Thoracic aorta (tissue), 2 donors: Measurements from ENCODE around the gene ANKRD12. TPM values are rescaled to one million over a fixed set of nuclear protein-coding genes. Genes with fewer than 3 reads are reported as not detected.

ENCODE experiments used
- ATAC-seq: fragments of 150-250 bp; one replicate; pipeline ENCODE4 v1.8.0; 2017; ENCODE audit warnings: low read depth; ENCODE audit not compliant: insufficient number of reproducible peaks, low FRiP score
- DNase-seq: peaks from one replicate; pipeline ENCODE4 v3.0.0-alpha.2; 2020; ENCODE audit warnings: low spot score
- H3K27ac ChIP-seq, 2 donors: fragments of 200-600 bp; sonication (generic); 1 replicate in 1 of 2; 2 replicates in 1 of 2; pipeline ENCODE4 v1.5.1; 2016; ENCODE audit warnings: mild to moderate bottlenecking in 2 of 2, moderate library complexity in 2 of 2
- H3K27me3 ChIP-seq: fragments of 200-600 bp; sonication (generic); replicated peaks from 2 replicates; pipeline ENCODE4 v1.6.0; 2016; ENCODE audit warnings: mild to moderate bottlenecking; ENCODE audit not compliant: insufficient read depth
- H3K36me3 ChIP-seq: fragments of 200-600 bp; sonication (generic); one replicate; pipeline ENCODE4 v1.5.1; 2016
- H3K4me1 ChIP-seq, 2 donors: fragments of 200-600 bp; sonication (generic); 1 replicate in 1 of 2; 2 replicates in 1 of 2; pipeline versions ENCODE4 v1.5.1 to v1.6.0; 2016; ENCODE audit warnings: low read depth in 2 of 2, mild to moderate bottlenecking in 1 of 2; ENCODE audit not compliant: control insufficient read depth in 1 of 2
- H3K4me3 ChIP-seq: fragments of 200-600 bp; sonication (generic); 2 replicates; pipeline ENCODE4 v1.5.1; 2016; ENCODE audit warnings: mild to moderate bottlenecking
- H3K9me3 ChIP-seq: fragments of 200-600 bp; sonication (generic); 2 replicates; pipeline ENCODE4 v1.5.1; 2016
- CTCF ChIP-seq: fragments of 200-600 bp; sonication (generic); IDR thresholded peaks from one replicate; pipeline ENCODE4 v1.5.1; 2019; ENCODE audit warnings: antibody characterized with exemption
- total RNA-seq, 2 donors: library from RNA; depleted of rRNA; stranded (reverse); fragments of >200 nt; gene quantifications; one replicate each; pipeline versions ENCODE4 v1.1.0 to v1.2.3, GENCODE V29; 2016

ANKRD12 gene
- total RNA-seq, 2 donors from 2014 or later: 35.6 to 70.3 TPM

GRCh38 chr18:9293948-9294347, 157.4 kb downstream of the ANKRD12 start:
- no peak overlapping the region for H3K4me3 ChIP-seq
- H3K27me3 ChIP-seq: no peaks in the 10 kb centered on the region
- no peak for ATAC-seq
- H3K4me1 ChIP-seq: no peaks in the 10 kb centered on the region
- H3K36me3 ChIP-seq: no peaks in the 10 kb centered on the region
- H3K27ac ChIP-seq: no peak overlapping the region
- TF ChIP-seq CTCF: no peak
- H3K9me3 ChIP-seq: peaks cover 9% of the 10 kb centered on the region
- DNase-seq: no peak

GRCh38 chr18:9296233-9297006, 159.8 kb downstream of the ANKRD12 start:
- no peaks in the 10 kb centered on the region for H3K36me3 ChIP-seq
- H3K27me3 ChIP-seq: no peaks in the 10 kb centered on the region
- DNase-seq: no peak
- H3K4me1 ChIP-seq: no peaks in the 10 kb centered on the region
- no peak for ATAC-seq
- H3K27ac ChIP-seq: no peak overlapping the region
- H3K9me3 ChIP-seq: peaks cover 9% of the 10 kb centered on the region
- no peak for TF ChIP-seq CTCF
- H3K4me3 ChIP-seq: no peak overlapping the region

GRCh38 chr18:9297007-9297393, 160.4 kb downstream of the ANKRD12 start:
- no peak for DNase-seq
- Histone ChIP-seq H3K4me1 (no peaks in the 10 kb centered on the region), H3K27ac (no peak overlapping the region), H3K36me3 (no peaks in the 10 kb centered on the region), H3K9me3 (peaks cover 9% of the 10 kb centered on the region), H3K4me3 (no peak overlapping the region), H3K27me3 (no peaks in the 10 kb centered on the region)
- no peak for ATAC-seq
- no peak for TF ChIP-seq CTCF

- peaks cover 8% of the 10 kb centered on the region for H3K9me3 ChIP-seq
- no peak for DNase-seq
- no peak overlapping the region for H3K27ac ChIP-seq
- H3K27me3 ChIP-seq: no peaks in the 10 kb centered on the region
- TF ChIP-seq CTCF: no peak
- H3K4me1 ChIP-seq: no peaks in the 10 kb centered on the region
- no peak overlapping the region for H3K4me3 ChIP-seq
- no peaks in the 10 kb centered on the region for H3K36me3 ChIP-seq
- no peak for ATAC-seq
Observed at GRCh38 chr18:9304388-9305070, 167.9 kb downstream of the ANKRD12 start.

GRCh38 chr18:9319333-9319732, 182.8 kb downstream of the ANKRD12 start:
- Histone ChIP-seq H3K4me1 (no peaks in the 10 kb centered on the region), H3K27ac (no peak overlapping the region), H3K36me3 (no peaks in the 10 kb centered on the region), H3K4me3 (no peak overlapping the region), H3K9me3 (no peaks in the 10 kb centered on the region), H3K27me3 (no peaks in the 10 kb centered on the region)
- ATAC-seq (no peak), DNase-seq (no peak)
- TF ChIP-seq CTCF: no peak
